OCI-LY3 (cell line): ENCODE data around the gene ARID1B.

ENCODE experiments used
- EZH2phosphoT487 ChIP-seq: fragments of 200-600 bp; shearing (Covaris generic); IDR thresholded peaks from 2 replicates; pipeline ENCODE4 v1.6.1; 2018; ENCODE audit warnings: antibody characterized with exemption, mixed run types, low read depth
- TF ChIP-seq, protein P1 (sequence below): fragments of 200-600, 300-600 bp; sonication (generic); IDR thresholded peaks from 2 replicates; pipeline ENCODE4 v1.5.1; 2014; ENCODE audit warnings: antibody characterized with exemption, low read length, low read depth

DNA sequence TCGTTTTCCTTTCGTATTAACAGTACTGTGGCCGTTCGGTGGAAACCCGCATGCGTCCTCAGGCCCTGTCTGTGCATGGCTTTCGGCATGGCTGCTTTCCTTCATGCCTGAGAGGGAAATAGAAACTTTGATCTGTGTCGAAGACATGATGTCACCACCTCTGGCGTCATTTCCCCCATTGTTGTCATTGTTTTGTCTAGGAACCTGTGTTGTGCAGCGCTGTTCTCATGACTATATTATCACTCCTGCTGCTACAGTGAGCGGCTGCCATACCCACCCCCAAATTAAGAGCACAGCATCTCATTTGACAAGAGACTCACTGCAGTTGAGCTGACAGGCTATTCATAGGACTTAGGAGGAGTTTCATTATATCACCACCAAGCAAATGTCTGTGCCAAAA is 373.9 kb downstream of the ARID1B start:
- TF ChIP-seq, protein P1, sequence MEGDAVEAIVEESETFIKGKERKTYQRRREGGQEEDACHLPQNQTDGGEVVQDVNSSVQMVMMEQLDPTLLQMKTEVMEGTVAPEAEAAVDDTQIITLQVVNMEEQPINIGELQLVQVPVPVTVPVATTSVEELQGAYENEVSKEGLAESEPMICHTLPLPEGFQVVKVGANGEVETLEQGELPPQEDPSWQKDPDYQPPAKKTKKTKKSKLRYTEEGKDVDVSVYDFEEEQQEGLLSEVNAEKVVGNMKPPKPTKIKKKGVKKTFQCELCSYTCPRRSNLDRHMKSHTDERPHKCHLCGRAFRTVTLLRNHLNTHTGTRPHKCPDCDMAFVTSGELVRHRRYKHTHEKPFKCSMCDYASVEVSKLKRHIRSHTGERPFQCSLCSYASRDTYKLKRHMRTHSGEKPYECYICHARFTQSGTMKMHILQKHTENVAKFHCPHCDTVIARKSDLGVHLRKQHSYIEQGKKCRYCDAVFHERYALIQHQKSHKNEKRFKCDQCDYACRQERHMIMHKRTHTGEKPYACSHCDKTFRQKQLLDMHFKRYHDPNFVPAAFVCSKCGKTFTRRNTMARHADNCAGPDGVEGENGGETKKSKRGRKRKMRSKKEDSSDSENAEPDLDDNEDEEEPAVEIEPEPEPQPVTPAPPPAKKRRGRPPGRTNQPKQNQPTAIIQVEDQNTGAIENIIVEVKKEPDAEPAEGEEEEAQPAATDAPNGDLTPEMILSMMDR, result no peak
- no peak for TF ChIP-seq EZH2phosphoT487
